ENCODE data around the gene MCAT. TPM values are rescaled to one million over a fixed set of nuclear protein-coding genes. Genes with fewer than 3 reads are reported as not detected.
"Not testable (repeated sequence)": the region's sequence is repeated elsewhere in the genome, so short reads cannot be mapped to it uniquely, and the experiment has no call there.

Gene MCAT
- total and polyA plus RNA-seq, 4 donors: 8.3 to 22.6 (median 14.8) TPM

- TF ChIP-seq REST (IDR thresholded peaks at IDR 0.05) (no peak), YY1 (IDR thresholded peaks at IDR 0.05) (no peak)
These were observed 36.9 kb downstream of the MCAT start (continued) for GRCh38 chr22:43106302-43106701.

DNA sequence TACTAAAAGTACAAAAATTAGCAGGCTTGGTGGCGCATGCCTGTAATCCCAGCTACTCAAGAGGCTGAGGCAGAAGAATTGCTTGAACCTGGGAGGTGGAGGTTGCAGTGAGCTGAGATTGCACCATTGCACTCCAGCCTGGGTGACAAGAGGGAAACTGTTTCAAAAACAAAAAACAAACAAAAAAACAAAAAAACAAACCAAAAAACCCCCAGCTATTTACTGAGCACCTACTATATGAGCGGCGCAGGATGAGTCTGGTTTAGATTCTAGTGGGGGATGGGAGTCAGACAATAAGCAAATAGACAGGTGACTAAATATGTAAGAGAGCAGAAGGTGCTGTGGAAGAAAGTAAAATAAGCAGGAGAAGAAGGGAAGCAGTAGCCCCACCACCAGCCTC lies 38.2 kb downstream of the MCAT start:
- DNase-seq (ENCODE audit: low spot score); H3K9me3 ChIP-seq (ENCODE audit: control insufficient read depth in 4 of 4, low read length in 3 of 4); H3K4me1 ChIP-seq (ENCODE audit: control insufficient read depth in 4 of 4, insufficient read depth in 4 of 4, low read length in 3 of 4); H3K27me3 ChIP-seq (ENCODE audit: control insufficient read depth in 4 of 4, insufficient read depth in 4 of 4, low read length in 3 of 4); H3K4me3 ChIP-seq (ENCODE audit: low read depth in 1 of 3, low read length in 3 of 3); H3K9ac ChIP-seq (ENCODE audit: low read depth in 1 of 2, low read length in 2 of 2); H3K27ac ChIP-seq (ENCODE audit: low read depth in 1 of 2, low read length in 2 of 2); H3K36me3 ChIP-seq (ENCODE audit: control insufficient read depth in 4 of 4, insufficient read depth in 3 of 4, low read depth in 1 of 4, low read length in 3 of 4): not testable (repeated sequence)
- 98% methylated on average over 3 of the region's 3 CpGs for WGBS

DNA sequence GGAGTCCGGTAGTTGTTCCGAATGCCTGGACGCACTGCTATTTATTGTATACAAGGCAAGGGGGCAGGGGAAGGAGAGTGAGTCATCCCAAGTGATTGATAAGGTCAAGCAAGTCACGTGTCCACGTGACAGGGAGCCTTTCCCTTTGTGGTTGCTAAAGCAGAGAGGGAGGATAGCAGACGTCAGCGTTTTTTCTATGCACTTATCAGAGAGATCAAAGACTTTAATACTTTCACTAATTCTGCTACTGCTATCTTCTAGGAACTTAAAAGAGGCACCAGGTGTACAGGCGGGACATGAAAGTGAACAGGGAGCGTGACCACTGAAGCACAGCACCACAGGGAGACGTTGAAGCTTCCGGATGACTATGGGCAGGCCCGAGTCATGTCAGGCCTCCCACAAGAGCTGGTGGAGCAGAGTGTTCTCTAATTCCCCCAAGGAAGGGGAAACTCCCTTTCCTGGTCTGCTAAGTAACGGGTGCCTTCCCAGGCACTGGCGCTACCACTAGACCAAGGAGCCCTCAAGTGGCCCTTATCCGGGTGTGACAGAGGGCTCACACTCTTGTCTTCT lies 39.1 kb downstream of the MCAT start:
- H3K4me1 ChIP-seq (ENCODE audit: control insufficient read depth in 4 of 4, insufficient read depth in 4 of 4, low read length in 3 of 4); DNase-seq (ENCODE audit: low spot score); H3K9ac ChIP-seq (ENCODE audit: low read depth in 1 of 2, low read length in 2 of 2); H3K9me3 ChIP-seq (ENCODE audit: control insufficient read depth in 4 of 4, low read length in 3 of 4); H3K36me3 ChIP-seq (ENCODE audit: control insufficient read depth in 4 of 4, insufficient read depth in 3 of 4, low read depth in 1 of 4, low read length in 3 of 4); H3K4me3 ChIP-seq (ENCODE audit: low read depth in 1 of 3, low read length in 3 of 3); H3K27me3 ChIP-seq (ENCODE audit: control insufficient read depth in 4 of 4, insufficient read depth in 4 of 4, low read length in 3 of 4): not testable (repeated sequence)
- WGBS: 59% methylated on average over 15 of the region's 15 CpGs
- peak overlapping the region in 1 of 2 donors; percentile 19 for H3K27ac ChIP-seq (ENCODE audit: low read depth in 1 of 2, low read length in 2 of 2)
- TF ChIP-seq JUND (IDR thresholded peaks at IDR 0.05): peak; percentile 72 to 80

DNA sequence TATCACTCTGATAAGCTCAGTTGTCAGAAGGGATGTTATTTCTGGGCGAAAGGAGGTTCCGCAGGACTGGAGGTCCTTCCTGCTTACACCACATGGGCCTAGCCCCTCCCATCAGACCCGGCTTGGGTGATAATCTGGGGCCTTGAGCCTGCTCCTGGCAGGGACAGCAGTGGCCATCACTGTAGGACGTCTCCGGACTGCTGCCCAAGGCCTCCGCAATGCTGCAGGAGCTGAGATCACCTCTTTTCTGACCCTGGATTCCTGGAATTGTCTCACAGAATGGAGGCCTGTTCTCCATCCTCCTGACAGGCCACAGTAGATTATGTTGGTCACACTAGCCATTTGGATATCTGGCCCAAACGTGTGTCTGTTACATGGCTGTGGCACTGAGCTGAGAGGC lies 41.9 kb downstream of the MCAT start:
- Histone ChIP-seq H3K9ac (ENCODE audit: low read depth in 1 of 2, low read length in 2 of 2) (no peak overlapping the region), H3K9me3 (ENCODE audit: control insufficient read depth in 4 of 4, low read length in 3 of 4) (peaks cover 0 to 4% (median 1%) of the 10 kb centered on the region in 4 donors), H3K36me3 (ENCODE audit: control insufficient read depth in 4 of 4, insufficient read depth in 3 of 4, low read depth in 1 of 4, low read length in 3 of 4) (no peaks in the 10 kb centered on the region), H3K4me1 (ENCODE audit: control insufficient read depth in 4 of 4, insufficient read depth in 4 of 4, low read length in 3 of 4) (no peaks in the 10 kb centered on the region), H3K27ac (ENCODE audit: low read depth in 1 of 2, low read length in 2 of 2) (no peak overlapping the region), H3K27me3 (ENCODE audit: control insufficient read depth in 4 of 4, insufficient read depth in 4 of 4, low read length in 3 of 4) (no peaks in the 10 kb centered on the region), H3K4me3 (ENCODE audit: low read depth in 1 of 3, low read length in 3 of 3) (no peak overlapping the region)
- TF ChIP-seq YY1 (IDR thresholded peaks at IDR 0.05) (peak; percentile 10), GABPA (IDR thresholded peaks at IDR 0.05 in 1 of 2, conservative IDR thresholded peaks at IDR 0.05 in 1 of 2) (no peak), TAF1 (conservative IDR thresholded peaks at IDR 0.05) (no peak), REST (IDR thresholded peaks at IDR 0.05) (no peak), SP1 (IDR thresholded peaks at IDR 0.05) (no peak), EGR1 (IDR thresholded peaks at IDR 0.05; ENCODE audit: low read depth in 2 of 2) (no peak), NR2F2 (IDR thresholded peaks at IDR 0.05) (peak; percentile 68)
- 70% methylated on average over 7 of the region's 7 CpGs for WGBS
- DNase-seq (ENCODE audit: low spot score): no peak
